H9 (cell line): ENCODE results near the gene FBXL16. TPM values are rescaled to one million over a fixed set of nuclear protein-coding genes. Genes with fewer than 3 reads are reported as not detected.
A peak's percentile ranks its signal among the peaks of the same experiment; 100 is the strongest.

ENCODE experiments used
- DNase-seq: peaks from one replicate; pipeline ENCODE4 v3.0.0-alpha.2; 2017
- H2AFZ ChIP-seq: one replicate; pipeline ENCODE4 v1.6.1; 2013; ENCODE audit warnings: mild to moderate bottlenecking, low read length, control low read depth, moderate library complexity
- H2AK5ac ChIP-seq: 2 replicates; pipeline ENCODE4 v1.6.1; 2013; ENCODE audit warnings: low read length, control low read depth, mixed read lengths; ENCODE audit not compliant: insufficient read length
- H2BK120ac ChIP-seq: one replicate; pipeline ENCODE4 v1.6.1; 2013; ENCODE audit warnings: low read depth, mild to moderate bottlenecking, low read length, control low read depth, inconsistent platforms; ENCODE audit not compliant: poor library complexity, severe bottlenecking
- H2BK12ac ChIP-seq: 2 replicates; pipeline ENCODE4 v1.6.1; 2013; ENCODE audit warnings: low read length, control low read depth, mixed read lengths, low read depth; ENCODE audit not compliant: insufficient read length
- H2BK15ac ChIP-seq: 2 replicates; pipeline ENCODE4 v1.6.1; 2013; ENCODE audit warnings: low read depth, low read length, control low read depth
- H2BK20ac ChIP-seq: one replicate; pipeline ENCODE4 v1.6.1; 2013; ENCODE audit warnings: low read depth, mild to moderate bottlenecking, low read length, control low read depth, inconsistent platforms; ENCODE audit not compliant: poor library complexity, severe bottlenecking
- H2BK5ac ChIP-seq: 2 replicates; pipeline ENCODE4 v1.6.1; 2013; ENCODE audit warnings: low read length, control low read depth, mixed read lengths; ENCODE audit not compliant: insufficient read length
- H3K14ac ChIP-seq: 2 replicates; pipeline ENCODE4 v1.6.1; 2013; ENCODE audit warnings: low read length, control low read depth; ENCODE audit not compliant: insufficient read depth
- H3K18ac ChIP-seq: 2 replicates; pipeline ENCODE4 v1.6.1; 2013; ENCODE audit warnings: low read depth, mild to moderate bottlenecking, mixed read lengths, low read length, control low read depth; ENCODE audit not compliant: insufficient read length
- H3K23ac ChIP-seq: 2 replicates; pipeline ENCODE4 v1.6.1; 2013; ENCODE audit warnings: low read length, control low read depth, mixed read lengths, low read depth; ENCODE audit not compliant: insufficient read length
- H3K23me2 ChIP-seq: 2 replicates; pipeline ENCODE4 v1.6.1; 2013; ENCODE audit warnings: low read depth, mild to moderate bottlenecking, mixed read lengths, low read length, control low read depth; ENCODE audit not compliant: insufficient read length, poor library complexity, severe bottlenecking
- H3K27ac ChIP-seq: 2 replicates; pipeline ENCODE4 v1.5.1; 2013; ENCODE audit warnings: low read length, control low read depth, mixed read lengths, low read depth; ENCODE audit not compliant: insufficient read length
- H3K27me3 ChIP-seq: 2 replicates; pipeline ENCODE4 v1.6.1; 2013; ENCODE audit warnings: low read length, control low read depth, inconsistent platforms; ENCODE audit not compliant: insufficient read depth
- H3K4ac ChIP-seq: 2 replicates; pipeline ENCODE4 v1.6.1; 2013; ENCODE audit warnings: low read depth, mild to moderate bottlenecking, control low read depth, inconsistent platforms, low read length, moderate library complexity
- H3K4me1 ChIP-seq: 2 replicates; pipeline ENCODE4 v1.6.1; 2013; ENCODE audit warnings: low read length, control low read depth, inconsistent platforms; ENCODE audit not compliant: insufficient read depth
- H3K4me2 ChIP-seq: 2 replicates; pipeline ENCODE4 v1.6.1; 2013; ENCODE audit warnings: low read length, control low read depth, mixed read lengths; ENCODE audit not compliant: insufficient read length, insufficient read depth
- H3K56ac ChIP-seq: 2 replicates; pipeline ENCODE4 v1.6.1; 2013; ENCODE audit warnings: low read depth, mild to moderate bottlenecking, mixed read lengths, low read length, control low read depth; ENCODE audit not compliant: insufficient read length
- H3K79me1 ChIP-seq: 2 replicates; pipeline ENCODE4 v1.6.1; 2013; ENCODE audit warnings: low read depth, mild to moderate bottlenecking, moderate library complexity, low read length, control low read depth, inconsistent platforms; ENCODE audit not compliant: insufficient read depth, poor library complexity, severe bottlenecking
- H3K79me2 ChIP-seq: 2 replicates; pipeline ENCODE4 v1.6.1; 2013; ENCODE audit warnings: low read length, control low read depth, inconsistent platforms; ENCODE audit not compliant: insufficient read depth
- H3K9ac ChIP-seq: 2 replicates; pipeline ENCODE4 v1.6.1; 2013; ENCODE audit warnings: low read length, control low read depth, mixed read lengths; ENCODE audit not compliant: insufficient read length; ENCODE audit errors: extremely low read depth
- H3K9me3 ChIP-seq: one replicate; pipeline ENCODE4 v1.6.1; 2013; ENCODE audit warnings: low read depth, low read length, inconsistent platforms; ENCODE audit not compliant: control insufficient read depth
- H3T11ph ChIP-seq: one replicate; pipeline ENCODE4 v1.6.1; 2013; ENCODE audit warnings: mild to moderate bottlenecking, low read length, control low read depth, inconsistent platforms
- H4K20me1 ChIP-seq: one replicate; pipeline ENCODE4 v1.6.1; 2013; ENCODE audit not compliant: control insufficient read depth, insufficient read length, insufficient read depth
- H4K5ac ChIP-seq: 2 replicates; pipeline ENCODE4 v1.6.1; 2013; ENCODE audit warnings: low read depth, mild to moderate bottlenecking, mixed read lengths, low read length, control low read depth; ENCODE audit not compliant: insufficient read length
- H4K8ac ChIP-seq: replicated peaks from 2 replicates; pipeline ENCODE4 v1.6.1; 2013; ENCODE audit warnings: low read length, control low read depth, mixed read lengths, low read depth; ENCODE audit not compliant: insufficient read length
- H4K91ac ChIP-seq: 2 replicates; pipeline ENCODE4 v1.6.1; 2013; ENCODE audit warnings: low read depth, mild to moderate bottlenecking, moderate library complexity, mixed read lengths, low read length, control low read depth; ENCODE audit not compliant: insufficient read length
- H3K27ac Mint-ChIP-seq, 3 experiments: 2 replicates in 2 of 3; 3 replicates in 1 of 3; pipeline ENCODE4 v1.8.0; 2020 to 2021; ENCODE audit warnings: mixed read lengths in 3 of 3, mild to moderate bottlenecking in 1 of 3, moderate library complexity in 1 of 3
- H3K27me3 Mint-ChIP-seq: 2 replicates; pipeline ENCODE4 v1.8.0; 2021; ENCODE audit warnings: low read depth, mild to moderate bottlenecking, moderate library complexity, mixed read lengths
- H3K36me3 Mint-ChIP-seq, 3 experiments: 2 replicates in 2 of 3; 3 replicates in 1 of 3; pipeline ENCODE4 v1.8.0; 2020 to 2021; ENCODE audit warnings: low read depth in 3 of 3, mixed read lengths in 3 of 3; ENCODE audit not compliant: insufficient read depth in 1 of 3
- H3K4me1 Mint-ChIP-seq, 2 experiments: 2 replicates each; pipeline ENCODE4 v1.8.0; 2020; ENCODE audit warnings: mixed read lengths in 2 of 2
- H3K4me3 Mint-ChIP-seq, 2 experiments: 2 replicates in 1 of 2; 3 replicates in 1 of 2; pipeline ENCODE4 v1.8.0; 2020 to 2021; ENCODE audit warnings: mild to moderate bottlenecking in 2 of 2, mixed read lengths in 2 of 2, moderate library complexity in 1 of 2
- H3K9me3 Mint-ChIP-seq, 2 experiments: 2 replicates in 1 of 2; 3 replicates in 1 of 2; pipeline ENCODE4 v1.8.0; 2020; ENCODE audit warnings: mild to moderate bottlenecking in 2 of 2, mixed read lengths in 2 of 2, moderate library complexity in 1 of 2
- CTCF ChIP-seq: fragments of 200-600 bp; sonication (generic); conservative IDR thresholded peaks from 3 replicates; pipeline ENCODE4 v1.8.0; 2021; ENCODE audit warnings: antibody characterized with exemption, mild to moderate bottlenecking
- WGBS: extraction: QIAGEN DNeasy Blood & Tissue Kit; methylation state at CpG from one replicate; pipeline ENCODE4 v1.1.7; 2013; ENCODE audit warnings: missing lambda C conversion rate, low lambda C conversion rate, mixed read lengths; ENCODE audit not compliant: insufficient read length; ENCODE audit errors: extremely low coverage; 5-methylcytosine and 5-hydroxymethylcytosine counted together
- total RNA-seq: library from RNA; stranded (reverse); gene quantifications from 2 replicates; pipeline ENCODE4 v1.2.1, GENCODE V29; 2021

FBXL16 gene
- total RNA-seq, 1 experiment from 2014 or later = 9.6 TPM

- no peak within 1 kb of the TSS for H3K27ac Mint-ChIP-seq
- H3K4me1 ChIP-seq = no peaks in the 10 kb centered on the region
- H3K27me3 ChIP-seq = no peaks in the 10 kb centered on the region; the same call in 1 of the 2 replicates
Measured at GRCh38 chr16:714558-715476, 9.2 kb upstream of the FBXL16 start, which contains the start of gene METRN. Gene METRN, plus strand, starts transcription at chr16:715118. Its CDS starts 172 bp downstream, at chr16:715290.

More at GRCh38 chr16:714558-715476, 9.2 kb upstream of the FBXL16 start, which contains the start of gene METRN:
- no peak for TF ChIP-seq CTCF
- no peaks in the 10 kb centered on the region for H4K20me1 ChIP-seq
- no peak within 1 kb of the TSS for H2BK20ac ChIP-seq
- Mint-ChIP-seq H3K4me3 (peak within 1 kb of the TSS; percentile 55 to 78), H3K4me1 (peaks cover 13 to 27% of the 10 kb centered on the region in 2 experiments), H3K27me3 (peaks cover 62% of the 10 kb centered on the region), H3K36me3 (no peaks in the 10 kb centered on the region), H3K9me3 (no peaks in the 10 kb centered on the region; a peak in 2 of 5 replicates)
- no peak within 1 kb of the TSS for H4K8ac ChIP-seq
- no peak within 1 kb of the TSS for H3K4ac ChIP-seq
- H3K9ac ChIP-seq = no peak within 1 kb of the TSS
- no peaks in the 10 kb centered on the region for H3K79me1 ChIP-seq
- H3K79me2 ChIP-seq = no peaks in the 10 kb centered on the region
- H3K56ac ChIP-seq = no peak within 1 kb of the TSS
- 0 out of 2 replicates have a peak within 1 kb of the TSS, but pooled peaks have one; percentile 7 for H2BK15ac ChIP-seq
- H3K9me3 ChIP-seq = no peaks in the 10 kb centered on the region
- H2AK5ac ChIP-seq = no peak within 1 kb of the TSS
- peaks cover 8% of the 10 kb centered on the region for H3K23me2 ChIP-seq
- H3K27ac ChIP-seq = no peak within 1 kb of the TSS
- peak; percentile 86 for DNase-seq
- no peak within 1 kb of the TSS for H4K5ac ChIP-seq
- H3K14ac ChIP-seq = no peak within 1 kb of the TSS; the same call in 1 of the 2 replicates
- H3K18ac ChIP-seq = no peak within 1 kb of the TSS
- no peak within 1 kb of the TSS for H2BK120ac ChIP-seq
- H3K23ac ChIP-seq = no peak within 1 kb of the TSS
- no peak within 1 kb of the TSS for H2BK12ac ChIP-seq
- H3T11ph ChIP-seq = no peak within 1 kb of the TSS
- no peak within 1 kb of the TSS for H2BK5ac ChIP-seq
- H4K91ac ChIP-seq = no peak within 1 kb of the TSS
- peak within 1 kb of the TSS; percentile 30 for H3K4me2 ChIP-seq
- no CpG with 5 or more reads among the region's 108 CpGs for WGBS
- no peak within 1 kb of the TSS for H2AFZ ChIP-seq
